WTC11 (cell line): ENCODE results near the gene GRIPAP1. TPM values are rescaled to one million over a fixed set of nuclear protein-coding genes. Genes with fewer than 3 reads are reported as not detected.

Source experiments
- ATAC-seq: fragments of 200-7000 bp; cut with Tn5 transposase; 2 replicates; pipeline ENCODE4 v1.10.0; 2021; ENCODE audit warnings: mild to moderate bottlenecking, moderate library complexity
- CTCF ChIA-PET: fragments of 300-600 bp; sonication (Branson Sonifier 250); formaldehyde crosslinking; loops from one replicate; lab custom pipeline; 2021; ENCODE audit warnings: antibody characterized with exemption; lab: Charles Lee
- POLR2A ChIA-PET: fragments of 350-600 bp; sonication (Branson Sonifier 250); formaldehyde crosslinking; loops from one replicate; lab custom pipeline; 2021; ENCODE audit warnings: antibody characterized with exemption; lab: Charles Lee
- DNase-seq: peaks from one replicate; pipeline ENCODE4 v3.0.0; 2021; ENCODE audit warnings: low spot score
- H3K27ac Mint-ChIP-seq: 2 replicates; pipeline ENCODE4 v1.8.0; 2021; ENCODE audit warnings: mixed read lengths
- H3K27me3 Mint-ChIP-seq: 2 replicates; pipeline ENCODE4 v1.8.0; 2021; ENCODE audit warnings: low read depth, mild to moderate bottlenecking, moderate library complexity, mixed read lengths
- H3K36me3 Mint-ChIP-seq: 2 replicates; pipeline ENCODE4 v1.8.0; 2021; ENCODE audit warnings: mixed read lengths
- H3K4me1 Mint-ChIP-seq: 2 replicates; pipeline ENCODE4 v1.8.0; 2022; ENCODE audit warnings: mixed read lengths
- H3K4me3 Mint-ChIP-seq: 2 replicates; pipeline ENCODE4 v1.8.0; 2021; ENCODE audit warnings: mild to moderate bottlenecking, moderate library complexity, mixed read lengths
- H3K9me3 Mint-ChIP-seq: 2 replicates; pipeline ENCODE4 v1.8.0; 2021; ENCODE audit warnings: mixed read lengths
- ATF1 ChIP-seq: sonication (generic); formaldehyde crosslinking; IDR thresholded peaks from 2 replicates; pipeline ENCODE4 v1.8.1; 2023; ENCODE audit warnings: mild to moderate bottlenecking, moderate library complexity, missing genetic modification reagents
- ATF6 ChIP-seq: sonication (generic); formaldehyde crosslinking; IDR thresholded peaks from 2 replicates; pipeline ENCODE4 v1.8.1; 2023; ENCODE audit warnings: mild to moderate bottlenecking, missing genetic modification reagents
- CDX4 ChIP-seq: fragments of 250-450 bp; sonication (Bioruptor Pico); IDR thresholded peaks from 2 replicates; pipeline ENCODE4 v1.9.0; 2021; ENCODE audit warnings: moderate library complexity, mild to moderate bottlenecking, inconsistent platforms, borderline replicate concordance
- FOXP4 ChIP-seq: sonication (generic); formaldehyde crosslinking; IDR thresholded peaks from 2 replicates; pipeline ENCODE4 v1.8.0; 2022; ENCODE audit warnings: mild to moderate bottlenecking, missing genetic modification reagents
- MLX ChIP-seq: sonication (generic); formaldehyde crosslinking; IDR thresholded peaks from 2 replicates; pipeline ENCODE4 v1.8.1; 2023; ENCODE audit warnings: mild to moderate bottlenecking, missing genetic modification reagents, moderate library complexity
- NR2C2 ChIP-seq: sonication (generic); formaldehyde crosslinking; IDR thresholded peaks from 2 replicates; pipeline ENCODE4 v1.8.0; 2022; ENCODE audit warnings: mild to moderate bottlenecking, missing genetic modification reagents
- RELA ChIP-seq: sonication (generic); formaldehyde crosslinking; IDR thresholded peaks from 2 replicates; pipeline ENCODE4 v1.8.1; 2022; ENCODE audit warnings: missing genetic modification reagents, mild to moderate bottlenecking, borderline replicate concordance
- SOX15 ChIP-seq: fragments of 250-450 bp; sonication (Bioruptor Pico); IDR thresholded peaks from 2 replicates; pipeline ENCODE4 v1.9.0; 2021; ENCODE audit warnings: mild to moderate bottlenecking
- TEAD4 ChIP-seq: sonication (generic); formaldehyde crosslinking; IDR thresholded peaks from 2 replicates; pipeline ENCODE4 v1.8.0; 2022; ENCODE audit warnings: mild to moderate bottlenecking, missing genetic modification reagents
- ZBTB21 ChIP-seq: sonication (generic); formaldehyde crosslinking; IDR thresholded peaks from 2 replicates; pipeline ENCODE4 v1.8.1; 2023; ENCODE audit warnings: mild to moderate bottlenecking, missing genetic modification reagents, borderline replicate concordance
- ZNF219 ChIP-seq: sonication (generic); formaldehyde crosslinking; IDR thresholded peaks from 2 replicates; pipeline ENCODE4 v1.8.0; 2023; ENCODE audit warnings: missing genetic modification reagents, mild to moderate bottlenecking, borderline replicate concordance
- ZNF232 ChIP-seq: sonication (generic); formaldehyde crosslinking; IDR thresholded peaks from 2 replicates; pipeline ENCODE4 v1.8.0; 2022; ENCODE audit warnings: mild to moderate bottlenecking, missing genetic modification reagents
- total RNA-seq: library from RNA; stranded (reverse); gene quantifications from 3 replicates; pipeline ENCODE4 v1.2.3, GENCODE V29; 2021
- TF ChIP-seq, protein P1 (sequence below): sonication (generic); formaldehyde crosslinking; IDR thresholded peaks from 2 replicates; pipeline ENCODE4 v1.8.0; 2022; ENCODE audit warnings: missing genetic modification reagents
- TF ChIP-seq, protein P2 (sequence below): sonication (generic); formaldehyde crosslinking; IDR thresholded peaks from 2 replicates; pipeline ENCODE4 v1.8.0; 2023; ENCODE audit warnings: missing genetic modification reagents
- TF ChIP-seq, protein P3 (sequence below): sonication (generic); formaldehyde crosslinking; conservative IDR thresholded peaks from 2 replicates; pipeline ENCODE4 v1.8.1; 2022; ENCODE audit warnings: mild to moderate bottlenecking, missing genetic modification reagents

GRIPAP1 gene
- total RNA-seq, 1 experiment from 2014 or later = 70.7 TPM

GRCh38 chrX:48934581-48935300 lies 67.3 kb downstream of the GRIPAP1 start:
- TF ChIP-seq ZNF232 (CRISPR knock-in tag) = no peak
- TF ChIP-seq SOX15 (CRISPR knock-in tag) = no peak
- no peak for TF ChIP-seq ATF1
- TF ChIP-seq, protein P1, sequence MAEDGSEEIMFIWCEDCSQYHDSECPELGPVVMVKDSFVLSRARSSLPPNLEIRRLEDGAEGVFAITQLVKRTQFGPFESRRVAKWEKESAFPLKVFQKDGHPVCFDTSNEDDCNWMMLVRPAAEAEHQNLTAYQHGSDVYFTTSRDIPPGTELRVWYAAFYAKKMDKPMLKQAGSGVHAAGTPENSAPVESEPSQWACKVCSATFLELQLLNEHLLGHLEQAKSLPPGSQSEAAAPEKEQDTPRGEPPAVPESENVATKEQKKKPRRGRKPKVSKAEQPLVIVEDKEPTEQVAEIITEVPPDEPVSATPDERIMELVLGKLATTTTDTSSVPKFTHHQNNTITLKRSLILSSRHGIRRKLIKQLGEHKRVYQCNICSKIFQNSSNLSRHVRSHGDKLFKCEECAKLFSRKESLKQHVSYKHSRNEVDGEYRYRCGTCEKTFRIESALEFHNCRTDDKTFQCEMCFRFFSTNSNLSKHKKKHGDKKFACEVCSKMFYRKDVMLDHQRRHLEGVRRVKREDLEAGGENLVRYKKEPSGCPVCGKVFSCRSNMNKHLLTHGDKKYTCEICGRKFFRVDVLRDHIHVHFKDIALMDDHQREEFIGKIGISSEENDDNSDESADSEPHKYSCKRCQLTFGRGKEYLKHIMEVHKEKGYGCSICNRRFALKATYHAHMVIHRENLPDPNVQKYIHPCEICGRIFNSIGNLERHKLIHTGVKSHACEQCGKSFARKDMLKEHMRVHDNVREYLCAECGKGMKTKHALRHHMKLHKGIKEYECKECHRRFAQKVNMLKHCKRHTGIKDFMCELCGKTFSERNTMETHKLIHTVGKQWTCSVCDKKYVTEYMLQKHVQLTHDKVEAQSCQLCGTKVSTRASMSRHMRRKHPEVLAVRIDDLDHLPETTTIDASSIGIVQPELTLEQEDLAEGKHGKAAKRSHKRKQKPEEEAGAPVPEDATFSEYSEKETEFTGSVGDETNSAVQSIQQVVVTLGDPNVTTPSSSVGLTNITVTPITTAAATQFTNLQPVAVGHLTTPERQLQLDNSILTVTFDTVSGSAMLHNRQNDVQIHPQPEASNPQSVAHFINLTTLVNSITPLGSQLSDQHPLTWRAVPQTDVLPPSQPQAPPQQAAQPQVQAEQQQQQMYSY (CRISPR knock-in tag) = no peak
- TF ChIP-seq TEAD4 (CRISPR knock-in tag) = no peak
- Mint-ChIP-seq H3K4me3 (no peak overlapping the region), H3K36me3 (peaks cover 34% of the 10 kb centered on the region), H3K27ac (no peak overlapping the region; the same call in 1 of the 2 replicates), H3K9me3 (no peaks in the 10 kb centered on the region; the same call in 1 of the 2 replicates), H3K4me1 (peaks cover 31% of the 10 kb centered on the region), H3K27me3 (no peaks in the 10 kb centered on the region)
- CTCF ChIA-PET = no interaction called here
- DNase-seq = no peak
- no peak for ATAC-seq
- POLR2A ChIA-PET = no interaction called here

- no peaks in the 10 kb centered on the region; the same call in 1 of the 2 replicates for H3K9me3 Mint-ChIP-seq
- DNase-seq = no peak
- TF ChIP-seq RELA (CRISPR knock-in tag) (no peak), CDX4 (CRISPR knock-in tag) (no peak), ATF6 (CRISPR knock-in tag) (no peak), MLX (no peak), FOXP4 (CRISPR knock-in tag) (no peak), ZNF232 (CRISPR knock-in tag) (no peak), ZBTB21 (CRISPR knock-in tag) (no peak), TEAD4 (CRISPR knock-in tag) (no peak), NR2C2 (CRISPR knock-in tag) (no peak), ZNF219 (CRISPR knock-in tag) (no peak)
- TF ChIP-seq, protein P2, sequence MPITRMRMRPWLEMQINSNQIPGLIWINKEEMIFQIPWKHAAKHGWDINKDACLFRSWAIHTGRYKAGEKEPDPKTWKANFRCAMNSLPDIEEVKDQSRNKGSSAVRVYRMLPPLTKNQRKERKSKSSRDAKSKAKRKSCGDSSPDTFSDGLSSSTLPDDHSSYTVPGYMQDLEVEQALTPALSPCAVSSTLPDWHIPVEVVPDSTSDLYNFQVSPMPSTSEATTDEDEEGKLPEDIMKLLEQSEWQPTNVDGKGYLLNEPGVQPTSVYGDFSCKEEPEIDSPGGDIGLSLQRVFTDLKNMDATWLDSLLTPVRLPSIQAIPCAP = no peak
- TF ChIP-seq, protein P1 (CRISPR knock-in tag) = no peak
- TF ChIP-seq, protein P3, sequence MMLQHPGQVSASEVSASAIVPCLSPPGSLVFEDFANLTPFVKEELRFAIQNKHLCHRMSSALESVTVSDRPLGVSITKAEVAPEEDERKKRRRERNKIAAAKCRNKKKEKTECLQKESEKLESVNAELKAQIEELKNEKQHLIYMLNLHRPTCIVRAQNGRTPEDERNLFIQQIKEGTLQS (CRISPR knock-in tag) = no peak
- TF ChIP-seq, all 79 proteins: peak for 0
- ChIA-PET POLR2A (no interaction called here), CTCF (no interaction called here)
- H3K27ac Mint-ChIP-seq = no peak overlapping the region
- no peaks in the 10 kb centered on the region for H3K27me3 Mint-ChIP-seq
- H3K4me3 Mint-ChIP-seq = no peak overlapping the region
- peaks cover 34% of the 10 kb centered on the region for H3K36me3 Mint-ChIP-seq
- H3K4me1 Mint-ChIP-seq = peaks cover 25% of the 10 kb centered on the region
- no peak for ATAC-seq
These were observed 68.3 kb downstream of the GRIPAP1 start for GRCh38 chrX:48933757-48934156.
